GM19463 (cell line): Measurements from ENCODE around the gene THOC7.

Source experiments
- ATAC-seq: cut with Tn5 transposase; IDR thresholded peaks from one replicate; pipeline ENCODE4 v1.9.1; 2021; ENCODE audit warnings: mild to moderate bottlenecking, moderate library complexity; ENCODE audit not compliant: unreplicated experiment

The THOC7 gene

DNA sequence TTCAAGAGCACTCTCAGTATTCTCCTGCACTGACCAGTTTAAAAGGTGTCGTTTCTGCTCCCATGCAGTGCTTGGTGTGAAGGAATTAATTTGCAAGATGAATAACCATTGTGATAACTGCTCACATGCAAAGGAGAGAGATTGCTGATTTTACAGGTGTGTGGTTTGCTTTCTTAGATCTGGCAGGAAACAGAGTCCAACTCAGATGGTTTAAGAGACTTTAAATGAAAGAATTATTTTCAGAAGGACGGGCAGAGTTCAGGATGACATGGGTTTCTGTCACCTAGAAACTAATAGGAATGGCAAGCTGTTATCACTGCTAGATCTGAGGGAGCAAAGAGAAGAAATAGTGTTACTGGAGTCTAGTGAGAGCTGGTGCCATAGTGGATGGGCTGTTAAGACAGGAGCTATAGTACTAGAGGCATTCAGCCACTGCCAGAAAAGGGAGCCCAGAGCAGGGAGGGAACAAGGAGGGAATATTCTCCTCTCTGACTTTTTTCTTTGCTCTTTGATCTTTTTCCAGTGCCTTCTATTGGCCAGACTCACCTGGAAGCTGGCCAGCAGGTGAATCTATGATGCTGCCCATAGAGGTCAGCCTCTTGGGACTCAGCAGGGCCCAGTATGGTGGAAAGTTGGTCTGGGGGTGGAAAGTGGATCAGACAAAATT, 14.9 kb upstream of the THOC7 start:
- no peak for ATAC-seq

DNA sequence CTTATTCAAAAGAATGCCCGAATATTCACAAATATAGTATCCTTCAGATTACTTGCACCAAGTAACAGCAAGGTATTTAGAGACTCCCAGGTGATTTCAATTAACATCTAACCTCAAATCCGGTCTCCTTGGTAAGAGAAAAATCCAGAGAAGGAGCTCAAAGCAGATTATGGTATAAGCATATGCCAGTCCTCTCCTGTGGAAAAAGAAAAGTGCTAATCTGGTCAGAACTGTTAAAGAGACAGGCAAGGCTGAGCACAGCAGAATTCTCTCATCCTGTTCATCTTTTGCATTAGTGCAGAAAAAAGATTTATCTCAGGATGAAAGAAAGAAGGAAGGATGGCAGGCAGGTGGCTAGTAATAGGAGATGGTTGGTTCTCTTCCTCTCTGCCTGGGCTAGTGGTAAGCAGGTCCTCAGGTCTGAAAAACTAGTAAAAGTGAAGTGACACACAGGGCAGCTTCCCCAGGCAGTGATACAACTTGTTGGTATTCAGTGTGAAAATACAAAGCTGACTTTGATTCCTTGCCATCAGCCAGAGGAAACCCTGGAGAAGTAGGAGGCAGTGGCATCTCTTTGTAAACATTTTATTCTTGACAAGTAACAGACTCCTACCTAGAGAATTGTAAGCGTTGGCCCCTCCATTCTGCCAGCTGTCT, 14.3 kb upstream of the THOC7 start:
- ATAC-seq: no peak

DNA sequence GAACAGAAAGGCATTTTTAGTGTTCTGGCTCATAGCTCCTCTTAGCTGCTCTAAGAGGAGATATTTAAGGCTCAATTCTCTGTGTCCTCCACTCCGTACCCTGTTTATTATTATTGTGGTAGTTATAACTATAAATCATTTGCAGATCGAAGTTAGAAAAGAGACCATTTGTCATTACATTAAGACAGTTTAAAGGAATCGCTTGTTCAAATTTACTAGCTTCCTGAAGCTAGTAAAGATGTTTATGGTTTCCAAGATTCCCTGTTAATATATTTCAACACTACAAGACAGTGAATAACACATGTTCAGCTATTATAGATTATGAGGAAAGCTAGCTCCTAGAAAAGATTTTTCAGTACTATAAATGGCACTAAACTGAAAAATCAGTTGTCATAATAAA, 12.7 kb upstream of the THOC7 start:
- no peak for ATAC-seq

DNA sequence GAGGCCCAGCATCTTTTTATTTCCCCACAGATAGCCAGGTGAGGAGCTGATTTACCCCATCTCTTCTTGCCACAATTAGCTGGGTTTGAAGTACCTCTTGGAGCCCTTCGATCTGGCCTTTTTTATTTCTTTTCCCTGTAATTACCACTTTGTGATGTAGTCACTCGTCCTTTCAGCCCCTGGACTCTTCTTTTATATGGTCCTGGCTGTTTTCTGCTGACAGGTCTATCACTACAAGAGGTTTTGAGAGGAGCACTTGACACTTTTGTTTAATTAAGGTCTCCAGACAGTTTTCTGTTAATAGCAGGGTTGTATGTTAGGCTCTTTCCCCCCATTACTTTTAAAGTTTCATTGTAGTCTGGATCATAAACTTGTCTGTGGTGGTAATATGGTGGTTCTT, 11.9 kb upstream of the THOC7 start:
- no peak for ATAC-seq

DNA sequence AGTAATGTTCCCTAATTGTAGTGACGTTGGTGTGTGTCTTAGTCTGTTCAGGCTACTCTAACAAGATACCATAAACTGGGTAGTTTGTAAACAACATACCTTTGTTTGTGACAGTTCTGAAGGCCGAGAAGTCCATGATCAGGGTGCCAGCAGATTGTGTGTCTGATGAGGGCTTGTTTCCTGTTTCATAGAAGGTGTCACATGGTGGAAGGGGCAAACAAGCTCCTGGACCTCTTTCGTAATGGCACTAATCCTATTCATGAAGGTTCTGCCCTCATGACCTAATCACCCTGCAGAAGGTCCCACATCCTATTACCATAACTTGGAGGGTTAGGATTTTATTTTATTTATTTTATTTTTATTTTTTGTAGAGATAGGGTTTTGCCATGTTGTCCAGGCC, 11.2 kb upstream of the THOC7 start:
- peak; percentile 48 for ATAC-seq

DNA sequence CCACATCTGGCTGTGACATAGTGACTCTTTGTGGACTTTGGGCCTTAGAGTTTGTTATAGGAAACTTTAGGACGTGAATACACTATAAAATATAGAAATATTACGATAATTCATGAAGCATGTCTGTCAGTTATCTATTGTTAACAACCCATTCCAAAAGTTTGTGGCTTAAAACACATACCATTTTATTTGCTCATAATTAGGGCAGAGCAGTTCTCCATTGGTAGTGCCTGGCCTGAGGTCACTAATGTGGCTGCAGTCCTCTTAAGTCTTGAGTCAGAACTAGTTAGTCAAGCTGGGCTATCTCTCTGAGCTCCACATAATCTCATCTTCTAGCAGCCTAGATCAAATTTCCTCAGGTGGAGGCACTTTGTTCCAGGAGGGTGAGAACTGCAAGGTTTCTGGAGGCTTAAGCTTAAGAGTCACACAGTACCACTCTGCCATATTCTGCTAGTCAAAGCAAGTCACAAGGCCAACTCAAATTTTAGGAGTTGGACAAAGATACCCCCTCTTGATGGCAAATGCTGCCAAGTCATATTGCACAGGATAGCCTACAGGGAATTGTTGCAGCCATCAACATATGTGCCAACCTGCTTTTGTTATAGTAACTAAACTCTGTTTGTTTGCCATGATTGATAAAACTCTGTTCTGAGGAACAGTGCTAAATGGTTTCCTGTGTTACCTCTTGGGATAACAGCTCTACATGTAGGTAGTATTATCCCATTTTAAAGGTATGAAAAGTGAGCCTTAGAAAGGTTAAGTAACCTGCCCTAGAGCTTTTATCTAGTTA, 8.7 kb upstream of the THOC7 start:
- no peak for ATAC-seq

DNA sequence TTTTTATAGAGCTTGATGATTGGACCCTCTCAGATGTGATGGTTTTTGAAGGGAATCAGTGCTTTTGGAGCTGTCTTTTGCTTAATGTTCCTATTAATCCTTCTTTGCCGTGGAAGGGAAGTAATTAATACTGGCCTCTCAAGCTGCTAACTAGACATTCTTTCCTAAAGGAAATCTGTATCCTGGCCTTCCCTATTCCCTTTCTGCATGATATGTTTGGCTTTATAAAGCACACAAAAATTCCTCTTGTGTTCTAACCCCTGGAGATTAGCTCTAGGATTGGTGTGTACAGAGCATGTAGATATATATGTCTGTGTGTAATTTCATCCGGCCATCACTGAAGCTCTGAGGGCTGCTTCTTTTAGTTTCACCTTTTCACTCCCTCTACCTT, 7.0 kb upstream of the THOC7 start:
- no peak for ATAC-seq

DNA sequence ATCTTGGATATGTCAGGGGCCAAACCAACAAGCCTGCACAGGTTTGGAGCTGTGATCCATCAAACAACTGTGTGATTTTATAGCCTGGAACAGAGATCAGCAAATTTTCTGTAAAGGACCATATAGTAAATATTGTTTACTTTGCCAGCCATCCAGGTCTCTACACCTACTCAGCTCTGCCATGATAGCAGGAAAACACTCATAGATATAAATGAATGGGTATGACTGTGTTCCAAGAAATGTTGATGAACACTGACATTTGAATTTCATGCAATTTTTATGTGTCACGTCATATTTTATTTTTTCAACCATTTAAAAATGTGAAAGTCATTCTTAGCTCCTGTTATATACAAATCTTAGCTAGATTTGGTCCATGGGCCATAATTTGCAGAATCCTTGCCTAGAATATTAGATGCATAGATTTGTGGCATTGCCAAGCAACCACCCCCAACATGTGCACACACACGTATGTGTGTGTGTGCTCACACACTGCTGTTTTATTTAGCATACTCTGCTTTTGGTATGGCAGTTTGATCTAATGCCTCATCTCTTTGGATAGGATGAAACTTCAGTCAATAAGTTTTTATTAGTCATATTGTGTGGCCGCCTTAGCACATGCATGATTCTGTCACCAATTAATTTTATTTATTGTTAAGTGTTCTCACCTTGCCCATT, 6.5 kb upstream of the THOC7 start:
- no peak for ATAC-seq

DNA sequence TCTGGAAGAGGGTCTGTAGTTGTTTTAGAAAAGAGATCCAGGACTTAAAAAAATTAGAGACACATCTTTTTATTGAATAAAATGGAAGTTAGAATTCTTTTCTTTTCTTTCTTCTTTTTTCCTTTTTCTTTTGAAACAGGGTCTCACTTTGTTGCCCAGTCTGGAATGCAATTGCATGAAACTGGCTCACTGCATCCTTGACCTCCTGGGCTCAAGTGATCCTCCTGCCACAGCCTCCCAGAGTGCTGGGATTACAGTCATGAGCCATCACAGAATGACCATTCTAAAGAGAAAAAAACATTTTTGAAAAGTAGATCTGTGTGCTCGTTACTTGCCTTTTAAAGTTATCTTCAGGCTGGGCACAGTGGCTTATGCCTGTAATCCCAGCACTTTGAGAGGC, 3.6 kb upstream of the THOC7 start:
- no peak for ATAC-seq

DNA sequence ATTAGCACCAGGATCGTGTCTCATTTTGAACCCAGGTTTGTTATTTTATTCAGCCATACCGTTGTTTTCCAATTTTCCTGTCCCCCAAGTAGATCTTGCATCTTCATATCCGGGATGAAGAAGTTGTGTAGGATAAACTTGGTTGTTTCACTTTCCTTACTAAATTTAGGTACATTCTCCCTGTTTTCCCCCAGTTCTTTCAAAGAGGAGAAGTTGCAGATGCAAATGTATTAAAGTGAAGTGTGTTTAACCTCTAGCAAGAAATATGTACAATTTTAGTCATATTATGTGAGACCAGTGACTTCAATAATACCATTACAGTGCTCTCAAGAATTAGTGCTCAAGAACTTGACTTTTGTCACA, 1.3 kb upstream of the THOC7 start:
- ATAC-seq: no peak

DNA sequence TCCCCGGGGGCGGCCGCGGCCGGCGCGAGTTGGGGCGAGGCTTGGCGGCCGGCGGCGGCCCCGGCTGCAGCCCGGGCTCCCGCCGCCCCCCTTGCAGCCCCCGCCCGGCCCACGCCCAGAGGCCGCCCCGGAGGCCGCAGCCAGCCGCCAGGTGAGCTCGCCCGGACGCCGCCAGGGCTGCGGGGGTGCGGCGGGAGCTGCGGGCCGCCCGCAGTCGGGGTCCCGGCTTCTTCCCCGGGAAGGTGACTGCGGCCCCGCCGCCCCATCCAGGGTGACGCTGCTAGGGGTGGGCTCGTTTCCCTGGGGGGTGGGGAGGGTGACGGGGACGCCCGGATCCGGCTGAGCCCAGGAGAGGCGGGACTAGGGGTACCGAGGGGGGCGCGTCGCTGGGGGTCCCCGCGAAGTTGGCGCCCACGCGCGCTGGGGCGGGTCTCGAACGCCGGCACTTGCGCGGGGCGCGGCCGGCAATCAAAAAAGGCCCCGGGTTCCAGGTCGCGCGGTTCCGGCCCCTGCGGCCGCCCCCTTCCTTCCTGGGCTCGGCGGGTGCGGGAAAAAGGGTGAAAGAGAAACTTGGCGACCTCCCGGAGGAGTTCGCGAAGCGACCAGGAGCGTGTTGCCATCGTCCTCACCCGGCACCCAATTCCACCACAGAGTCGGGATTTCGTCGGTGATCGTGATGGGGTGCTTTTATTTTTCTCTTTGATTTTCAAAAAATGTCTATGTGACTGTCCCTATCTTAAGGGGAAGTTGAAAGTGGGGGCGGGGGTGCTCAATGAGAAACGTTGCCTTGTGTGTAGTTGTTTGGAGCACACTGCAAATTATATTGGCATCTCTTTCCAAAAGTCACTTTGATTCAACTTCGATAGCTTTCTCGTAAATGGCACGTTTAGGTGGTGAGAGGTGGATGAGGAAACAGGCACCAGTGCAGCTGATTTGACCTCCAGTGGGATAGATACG, 681 bp upstream of the THOC7 start:
- ATAC-seq: peak; percentile 44

DNA sequence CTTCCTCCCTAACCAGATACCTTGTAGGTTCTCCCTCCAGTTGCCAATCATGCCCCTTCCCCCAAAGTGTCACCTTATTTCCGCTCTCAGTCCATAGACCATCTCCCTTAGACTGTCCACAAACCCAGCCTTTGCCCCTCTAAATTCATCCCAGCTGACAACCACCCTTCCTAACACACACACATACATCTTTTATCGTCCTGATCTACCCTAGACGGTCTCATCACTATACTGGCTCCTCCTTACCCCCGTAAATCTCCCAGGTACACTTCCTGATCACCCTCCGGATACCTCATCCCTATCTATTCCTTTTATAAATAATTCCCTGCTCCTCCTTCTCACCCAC, 828 bp downstream of the THOC7 start:
- ATAC-seq: no peak

DNA sequence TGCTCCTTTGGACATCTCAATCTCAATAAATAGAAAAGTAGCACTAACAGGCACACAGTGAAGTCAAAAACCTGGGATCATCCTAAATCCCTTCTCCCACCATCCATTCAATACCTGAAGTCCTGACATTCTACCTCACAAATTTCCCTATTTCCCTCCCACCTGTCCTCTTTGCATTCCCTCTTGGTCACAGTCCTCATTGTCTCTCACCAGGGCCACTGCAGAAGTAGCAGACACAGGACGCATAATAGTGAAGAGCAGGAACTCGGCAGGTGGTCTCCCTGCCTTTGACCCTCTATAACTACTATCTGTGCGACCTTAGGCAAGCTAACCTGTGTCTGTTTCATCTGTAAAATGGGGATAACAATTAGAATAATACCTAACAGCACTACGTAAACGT, 2.3 kb downstream of the THOC7 start:
- ATAC-seq: no peak

DNA sequence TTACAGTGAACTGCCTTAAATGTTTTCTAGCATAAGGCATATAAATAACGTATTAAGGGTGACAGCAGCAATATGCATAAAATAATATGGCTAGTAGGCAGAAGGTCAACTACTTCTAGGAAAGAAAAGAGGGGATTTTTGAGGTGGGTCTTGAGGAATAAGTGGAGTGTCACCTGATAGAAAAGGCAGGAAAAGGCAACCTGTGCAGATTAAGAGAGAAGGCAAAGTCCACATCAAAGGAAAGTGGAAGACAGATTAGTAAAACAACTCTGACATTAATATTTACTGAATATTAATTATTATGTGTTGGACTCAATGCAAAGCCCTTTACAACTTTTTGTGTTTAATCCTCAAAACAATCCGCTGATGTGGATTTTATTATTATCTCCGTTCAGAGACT, 2.8 kb downstream of the THOC7 start:
- ATAC-seq: no peak

DNA sequence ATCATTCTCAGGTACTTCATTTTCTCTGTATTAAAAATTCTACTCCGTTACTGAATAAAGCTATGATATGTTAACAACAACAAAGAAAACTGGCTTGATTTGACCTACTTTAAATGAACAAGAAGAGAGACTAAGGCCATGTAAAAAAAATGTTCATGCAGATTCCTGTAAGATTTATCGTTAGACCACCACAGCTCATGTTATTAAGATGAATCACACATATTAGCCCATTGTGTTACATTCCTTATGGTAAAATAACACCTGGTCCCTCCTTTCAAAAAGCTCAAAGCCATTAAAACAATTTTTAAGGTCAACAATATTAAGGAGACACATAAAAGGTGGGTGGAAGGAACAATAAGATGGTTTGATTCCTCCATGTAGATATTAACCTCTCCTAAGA, 6.3 kb downstream of the THOC7 start:
- ATAC-seq: no peak

DNA sequence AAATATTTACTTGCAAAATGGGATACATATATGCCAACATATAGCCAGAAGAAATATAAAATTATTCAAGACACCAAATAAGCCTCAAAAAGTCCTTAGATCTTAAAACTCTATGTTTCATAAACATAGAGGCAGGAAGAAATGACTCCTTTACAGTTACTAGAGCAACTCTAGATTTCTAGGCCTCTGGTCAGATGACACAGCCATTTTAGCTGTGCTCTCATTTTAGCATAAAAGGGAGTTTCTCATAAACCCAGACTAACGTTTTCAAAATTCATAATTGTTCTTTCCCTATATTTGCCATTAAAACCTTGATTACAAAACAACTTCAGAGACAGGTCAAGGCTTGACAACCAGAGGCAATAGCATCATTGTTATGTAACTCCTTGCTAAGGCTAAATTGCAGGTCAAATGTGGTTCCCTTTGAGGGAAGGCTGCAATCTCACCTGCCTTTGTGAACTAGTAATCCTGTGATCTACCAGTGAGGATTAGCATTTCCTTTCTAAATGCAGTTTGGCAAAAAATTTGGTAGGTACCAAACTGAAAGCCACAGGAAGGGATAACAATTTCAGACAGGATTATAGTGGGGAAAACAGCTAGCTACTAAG, 8.2 kb downstream of the THOC7 start:
- ATAC-seq: no peak

DNA sequence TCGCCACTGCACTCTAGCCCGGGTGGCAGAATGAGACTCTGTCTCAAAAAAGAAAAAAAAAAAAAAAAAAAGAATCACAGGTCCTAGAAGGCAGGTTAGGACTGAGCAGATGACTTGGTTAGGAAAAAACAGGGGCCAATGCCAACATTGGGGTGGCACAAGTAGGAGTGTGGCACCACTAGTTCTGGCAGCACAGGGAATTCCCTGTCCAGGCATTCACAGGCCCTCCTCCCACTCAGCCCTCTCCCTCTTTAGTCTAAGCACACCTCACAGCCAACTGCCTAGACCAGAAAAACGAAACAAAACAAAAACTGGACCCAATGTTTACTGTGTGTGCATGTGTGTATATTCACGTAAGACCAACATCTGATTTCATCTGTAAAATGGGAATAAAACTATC, 10.5 kb downstream of the THOC7 start:
- no peak for ATAC-seq

DNA sequence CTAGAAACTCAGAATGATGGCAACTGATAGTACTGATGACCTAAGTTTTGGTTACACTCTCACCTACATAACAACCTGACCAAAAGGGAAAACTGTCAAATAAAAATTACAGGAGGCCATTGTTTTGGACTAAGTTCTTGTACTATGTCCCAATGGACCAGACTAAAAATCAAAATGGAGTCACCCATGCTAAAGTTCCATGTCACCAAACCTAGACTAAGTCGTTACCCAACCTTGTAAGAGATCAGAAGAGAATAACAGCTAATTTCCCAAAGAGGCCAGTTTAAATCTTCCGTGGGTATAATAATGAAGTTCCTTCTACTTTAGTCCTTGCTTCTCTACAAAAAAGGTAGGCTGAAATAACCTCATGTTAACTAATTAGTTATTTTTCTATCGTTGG, 12.3 kb downstream of the THOC7 start:
- ATAC-seq: no peak

DNA sequence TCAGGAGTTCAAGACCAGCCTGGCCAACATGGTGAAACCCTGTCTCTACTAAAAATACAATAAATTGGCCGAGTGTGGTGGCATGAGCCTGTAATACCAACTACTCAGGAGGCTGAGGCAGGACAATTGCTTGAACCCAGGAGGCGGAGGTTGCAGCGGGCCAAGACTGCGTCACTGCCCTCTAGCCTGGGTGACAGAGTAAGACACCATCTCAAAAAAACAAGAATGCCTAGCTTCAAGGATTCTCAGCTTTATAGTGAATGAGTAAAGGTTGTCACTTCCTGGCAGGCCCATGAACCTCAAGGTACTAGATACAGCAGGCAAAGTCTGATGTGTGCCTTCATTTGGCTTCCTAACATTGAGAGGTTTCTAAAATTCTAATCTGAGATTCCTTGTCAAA, 14.4 kb downstream of the THOC7 start:
- ATAC-seq: no peak

DNA sequence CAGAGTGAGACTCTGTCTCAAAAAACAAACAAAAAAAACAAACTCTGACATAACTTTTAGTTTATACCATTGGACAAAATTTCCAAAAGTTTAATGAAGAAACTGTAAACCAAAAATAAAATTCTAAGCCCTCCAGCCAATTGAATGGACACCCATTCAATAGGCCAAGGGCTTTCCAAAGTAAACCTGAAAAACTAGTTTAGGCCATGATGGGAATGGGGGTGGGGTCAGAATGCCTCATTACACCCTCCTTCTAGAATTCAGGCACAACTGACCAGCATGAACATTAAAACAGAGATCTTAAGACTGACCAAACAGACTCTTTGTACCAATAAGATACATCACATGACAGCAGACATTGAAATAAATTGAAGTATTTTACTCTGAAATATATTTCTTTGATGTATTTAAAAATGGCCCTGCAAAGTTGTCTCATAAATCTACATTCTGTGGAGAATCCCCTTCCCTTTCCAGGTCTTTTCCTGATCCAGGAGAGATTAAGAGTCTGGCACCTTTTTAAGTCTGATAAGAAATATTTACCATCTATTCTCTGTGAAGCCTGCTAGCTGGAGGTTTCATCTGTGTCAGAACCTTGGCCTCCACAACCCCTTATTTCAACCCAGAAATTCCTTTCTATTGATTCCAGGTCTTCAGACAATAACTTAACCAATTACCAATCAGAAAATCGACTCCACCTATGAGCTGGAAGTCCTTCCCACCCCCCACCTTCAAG, 15.7 kb downstream of the THOC7 start:
- ATAC-seq: no peak
